Heart left ventricle (tissue), 16 donors: ENCODE measurements around the gene PXYLP1. TPM values are rescaled to one million over a fixed set of nuclear protein-coding genes. Genes with fewer than 3 reads are reported as not detected.

Source experiments
- ATAC-seq, 4 donors: fragments of 200-7000 bp; cut with Tn5 transposase; one replicate each; pipeline ENCODE4 v1.9.1; 2020 to 2022; ENCODE audit warnings: moderate library complexity in 4 of 4, mild to moderate bottlenecking in 3 of 4, moderate number of reproducible peaks in 1 of 4
- DNase-seq, 5 donors: peaks; one replicate each; pipeline ENCODE4 v3.0.0-alpha.2; 2020
- H3K27ac ChIP-seq, 12 donors: fragments of 200-600 bp; sonication (generic) in 4 of 12; one replicate each; pipeline versions ENCODE4 v1.5.0 to v1.8.0; 2016 to 2022; ENCODE audit warnings: mild to moderate bottlenecking in 2 of 12
- H3K27me3 ChIP-seq, 9 donors: fragments of 200-600 bp; sonication (generic) in 2 of 9; one replicate each; pipeline versions ENCODE4 v1.5.1 to v1.8.0; 2016 to 2022; ENCODE audit warnings: mild to moderate bottlenecking in 3 of 9
- H3K36me3 ChIP-seq, 9 donors: fragments of 200-600 bp; sonication (generic) in 2 of 9; one replicate each; pipeline versions ENCODE4 v1.5.0 to v1.8.0; 2018 to 2022; ENCODE audit warnings: mild to moderate bottlenecking in 2 of 9
- H3K4me1 ChIP-seq, 12 donors: fragments of 200-600 bp; sonication (generic) in 4 of 12; one replicate each; pipeline versions ENCODE4 v1.5.0 to v1.8.0; 2016 to 2022; ENCODE audit warnings: mild to moderate bottlenecking in 3 of 12
- H3K4me3 ChIP-seq, 12 donors: fragments of 200-600 bp; sonication (generic) in 4 of 12; one replicate each; pipeline versions ENCODE4 v1.5.0 to v1.8.0; 2017 to 2022; ENCODE audit warnings: mild to moderate bottlenecking in 9 of 12, moderate library complexity in 4 of 12
- H3K9me3 ChIP-seq, 12 donors: fragments of 200-600 bp; sonication (generic) in 4 of 12; one replicate each; pipeline versions ENCODE4 v1.5.0 to v1.8.0; 2016 to 2022; ENCODE audit warnings: mild to moderate bottlenecking in 1 of 12
- POLR2A ChIP-seq, 2 donors: fragments of 450-650 bp; IDR thresholded peaks; one replicate each; pipeline ENCODE4 v1.6.1; 2017; ENCODE audit warnings: antibody characterized with exemption in 2 of 2, mild to moderate bottlenecking in 2 of 2, moderate library complexity in 2 of 2
- WGBS, 4 donors: extraction: QIAGEN DNeasy Blood & Tissue Kit in 2 of 4; methylation state at CpG; one replicate each; pipeline versions ENCODE4 v1.1.5 to v1.1.7; 2013 to 2018; 5-methylcytosine and 5-hydroxymethylcytosine counted together
- intact Hi-C, 10 donors: fragments of 100-400 bp; cut with DNase I; formaldehyde crosslinking; loops; one replicate each; pipeline versions ENCODE4 v1.11.1 to v1.14.2; 2022
- polyA plus RNA-seq, 2 donors: library from polyadenylated mRNA; stranded (reverse); fragments of 200-250 nt; gene quantifications; one replicate each; pipeline ENCODE4 v1.2.3, GENCODE V29; 2013
- total RNA-seq, 9 donors: library from RNA; depleted of rRNA in 2 of 9; stranded (reverse); fragments of >200 nt in 2 of 9; fragmentation: NEBNext Ultra II Directional in 3 of 9; extraction: Animal tissue kit (Norgen Biotek cat#: 25700) in 3 of 9; gene quantifications; one replicate each; pipeline versions ENCODE4 v1.1.0 to v1.2.4, GENCODE V29; 2016 to 2023
- TF ChIP-seq, protein P1 (sequence below), 12 donors: fragments of 200-600 bp; sonication (generic) in 4 of 12; IDR thresholded peaks; one replicate each; pipeline versions ENCODE4 v1.5.0 to v1.8.0; 2018 to 2022; ENCODE audit warnings: antibody characterized with exemption in 12 of 12, mild to moderate bottlenecking in 5 of 12
- donor health status: ischemic (EF 13 %, LVEDD 7.1; RV severe dilation, severe dysfunction).
- donor health status: healthy with polysubstance abuse.
- donor health status: DM: no; HTN: yes; CAD: no.
- donor health status: DM: no; HTN: no; CAD: no.
- donor health status: ischemic (EF 25% LVEDD 6.9; RV normal size, moderate dysfunction).
- donor health status: ischemic (EF 25% LVEDD 5.7; RV mildly dilated, moderate dysfunction).
- donor health status: healthy.
- donor health status: DM: yes; HTN: yes; CAD: no.
- donor health status: ischemic (EF 35%, LVEDD 5.7; RV mildly dilated, moderate dysfunction).
- donor health status: nonischemic (EF 11% LVEDD 7.7; RV severe dilation, severe dysfunction).
- donor health status: DM: yes; HTN: yes; CAD: no.
- donor health status: PGD.
- donor health status: ischemic (EF 29% LVEDD 5.4; RV normal size, mild dysfunction).
- donor health status: nonischemic (EF 23%, LVEDD 6.1; RV moderate dilation, normal function).

The PXYLP1 gene
- total and polyA plus RNA-seq, 11 donors = 7.3 to 30.6 (median 21.2) TPM

DNA sequence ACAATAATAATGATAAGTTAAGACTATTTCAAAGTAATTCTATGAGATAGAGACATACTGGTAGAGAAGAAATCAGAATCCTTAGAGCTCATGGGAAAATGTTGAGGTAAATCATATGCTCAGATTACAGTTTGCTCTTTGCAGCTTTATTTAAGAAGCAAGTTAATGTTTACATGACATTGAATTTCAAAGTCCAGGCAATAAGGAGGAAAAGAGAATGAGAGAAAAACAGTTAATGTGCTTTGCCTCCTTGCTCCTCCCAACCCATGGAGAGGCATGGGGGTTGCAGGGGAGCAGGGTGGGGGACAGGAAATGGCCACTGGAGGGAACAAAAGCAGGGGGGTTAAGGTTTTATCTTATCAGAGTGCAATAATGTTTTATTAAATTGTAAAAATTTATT lies 94.5 kb downstream of the PXYLP1 start:
- TF ChIP-seq, protein P1, sequence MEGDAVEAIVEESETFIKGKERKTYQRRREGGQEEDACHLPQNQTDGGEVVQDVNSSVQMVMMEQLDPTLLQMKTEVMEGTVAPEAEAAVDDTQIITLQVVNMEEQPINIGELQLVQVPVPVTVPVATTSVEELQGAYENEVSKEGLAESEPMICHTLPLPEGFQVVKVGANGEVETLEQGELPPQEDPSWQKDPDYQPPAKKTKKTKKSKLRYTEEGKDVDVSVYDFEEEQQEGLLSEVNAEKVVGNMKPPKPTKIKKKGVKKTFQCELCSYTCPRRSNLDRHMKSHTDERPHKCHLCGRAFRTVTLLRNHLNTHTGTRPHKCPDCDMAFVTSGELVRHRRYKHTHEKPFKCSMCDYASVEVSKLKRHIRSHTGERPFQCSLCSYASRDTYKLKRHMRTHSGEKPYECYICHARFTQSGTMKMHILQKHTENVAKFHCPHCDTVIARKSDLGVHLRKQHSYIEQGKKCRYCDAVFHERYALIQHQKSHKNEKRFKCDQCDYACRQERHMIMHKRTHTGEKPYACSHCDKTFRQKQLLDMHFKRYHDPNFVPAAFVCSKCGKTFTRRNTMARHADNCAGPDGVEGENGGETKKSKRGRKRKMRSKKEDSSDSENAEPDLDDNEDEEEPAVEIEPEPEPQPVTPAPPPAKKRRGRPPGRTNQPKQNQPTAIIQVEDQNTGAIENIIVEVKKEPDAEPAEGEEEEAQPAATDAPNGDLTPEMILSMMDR (IDR thresholded peaks at IDR 0.05) = no peak
- TF ChIP-seq POLR2A (IDR thresholded peaks at IDR 0.05) = no peak
- DNase-seq (no peak), ATAC-seq (no peak)
- Histone ChIP-seq H3K27me3 (no peaks in the 10 kb centered on the region), H3K36me3 (no peaks in the 10 kb centered on the region), H3K9me3 (no peaks in the 10 kb centered on the region), H3K27ac (no peak overlapping the region), H3K4me1 (peaks cover 0 to 11% (median 0%) of the 10 kb centered on the region in 12 donors), H3K4me3 (no peak overlapping the region)
- intact Hi-C loops = no loop called here

DNA sequence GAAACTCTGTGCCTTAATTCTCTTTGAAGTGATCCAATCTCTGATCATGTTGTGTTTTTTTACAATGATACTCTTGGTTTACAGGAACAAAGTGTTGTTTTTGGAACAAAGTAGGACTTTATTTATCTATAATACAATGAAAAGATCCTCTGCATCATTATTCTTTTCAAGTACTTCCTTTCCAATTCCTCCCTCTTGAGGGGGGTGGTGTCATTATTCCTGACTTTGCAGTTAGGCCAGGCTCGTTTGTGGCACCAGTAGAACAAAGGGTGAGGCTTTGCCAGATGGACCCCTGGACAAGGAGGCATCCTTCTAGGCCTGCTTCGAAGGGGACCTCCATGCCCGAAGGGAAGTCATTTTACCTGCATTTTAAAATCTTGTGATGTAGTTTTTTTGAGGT lies 95.0 kb downstream of the PXYLP1 start:
- no peak for DNase-seq
- ATAC-seq = no peak
- H3K9me3 ChIP-seq = no peaks in the 10 kb centered on the region

DNA sequence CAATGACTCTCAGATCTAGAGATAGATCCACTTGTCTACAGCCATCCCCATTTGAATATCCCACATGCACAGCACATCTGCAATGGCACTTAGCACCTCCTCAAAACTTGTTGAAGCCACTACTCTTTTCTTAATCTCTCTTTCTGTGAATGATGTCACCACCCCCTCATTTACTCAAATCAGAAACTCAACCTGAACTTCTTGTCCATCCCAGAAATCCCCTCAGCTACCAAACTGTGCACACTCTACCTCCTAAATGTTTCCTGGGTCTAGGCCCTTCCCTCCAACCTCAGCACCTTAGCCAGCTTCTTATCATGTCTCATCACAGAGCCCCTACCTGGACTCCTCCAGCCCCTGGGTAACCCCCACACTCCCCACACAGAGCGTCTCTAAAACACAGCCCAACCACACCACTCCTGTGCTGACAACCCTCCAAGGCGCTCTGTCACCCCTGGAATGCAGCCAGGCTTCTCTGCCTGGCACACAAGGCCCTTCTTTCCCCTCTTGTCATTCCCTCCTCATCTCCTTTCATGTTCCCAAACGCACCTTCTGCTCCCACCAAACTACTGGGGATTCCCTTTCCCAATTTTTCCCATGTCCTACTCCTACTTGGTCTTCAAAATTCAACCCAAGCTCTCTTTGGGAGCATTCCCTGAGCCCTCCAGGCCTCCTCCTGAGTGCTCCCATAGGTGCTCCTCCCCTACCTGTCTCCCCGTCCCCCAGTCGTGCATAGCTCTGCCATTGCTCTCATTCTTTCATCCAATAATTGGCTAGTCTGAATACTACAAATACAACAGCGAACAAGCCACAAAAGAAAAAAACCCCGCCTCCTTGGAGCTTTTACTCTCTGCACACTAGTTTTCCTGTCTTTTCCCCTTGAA lies 96.9 kb downstream of the PXYLP1 start:
- Histone ChIP-seq H3K9me3 (no peaks in the 10 kb centered on the region), H3K27ac (no peak overlapping the region), H3K4me3 (no peak overlapping the region), H3K27me3 (no peaks in the 10 kb centered on the region), H3K4me1 (peaks cover 0 to 19% (median 7%) of the 10 kb centered on the region in 12 donors), H3K36me3 (no peaks in the 10 kb centered on the region)
- TF ChIP-seq, protein P1 (IDR thresholded peaks at IDR 0.05) = no peak
- no peak for TF ChIP-seq POLR2A (IDR thresholded peaks at IDR 0.05)
- 69 to 80% (median 74%) methylated on average over 7 of the region's 7 CpGs for WGBS, 4 donors
- intact Hi-C loops = no loop called here
- DNase-seq (peak in 2 of 5 donors; percentile 47 to 51), ATAC-seq (no peak)

More for the DNA sequence above, 95.0 kb downstream of the PXYLP1 start:
- no peak overlapping the region for H3K27ac ChIP-seq
- H3K4me1 ChIP-seq = peaks cover 0 to 9% (median under 1%) of the 10 kb centered on the region in 12 donors
- intact Hi-C loops = no loop called here
- TF ChIP-seq, protein P1 (IDR thresholded peaks at IDR 0.05) = no peak
- no peak for TF ChIP-seq POLR2A (IDR thresholded peaks at IDR 0.05)
- H3K36me3 ChIP-seq = no peaks in the 10 kb centered on the region
- H3K27me3 ChIP-seq = no peaks in the 10 kb centered on the region
- WGBS, 4 donors = 65 to 73% (median 66%) methylated on average over 3 of the region's 3 CpGs
- no peak overlapping the region for H3K4me3 ChIP-seq

DNA sequence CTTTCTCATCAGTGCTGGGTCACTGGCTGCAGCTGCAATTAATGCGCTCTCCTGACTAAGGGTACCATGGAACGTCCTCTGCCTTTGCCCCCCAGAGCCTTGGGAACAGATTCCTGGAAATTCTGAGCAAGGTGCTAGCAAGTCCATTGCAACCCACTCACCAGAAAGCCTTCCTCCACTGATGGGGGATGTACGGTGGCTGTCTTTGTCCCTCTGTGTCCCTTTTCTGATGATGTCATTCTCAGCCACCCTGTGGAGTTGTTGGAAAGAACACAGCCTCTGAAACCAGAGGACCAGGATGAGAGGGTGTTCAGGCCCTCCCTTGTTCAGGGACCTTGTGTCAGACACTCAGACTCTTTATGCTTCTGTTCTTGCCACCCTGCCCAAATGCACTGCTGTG lies 98.6 kb downstream of the PXYLP1 start:
- Histone ChIP-seq H3K4me1 (peaks cover 0 to 19% (median 7%) of the 10 kb centered on the region in 12 donors), H3K4me3 (no peak overlapping the region), H3K27me3 (no peaks in the 10 kb centered on the region), H3K27ac (peak overlapping the region in 1 of 12 donors; percentile 43), H3K36me3 (no peaks in the 10 kb centered on the region), H3K9me3 (no peaks in the 10 kb centered on the region)
- whole genome bisulfite sequencing, 4 donors = 89 to 94% (median 93%) methylated on average over 3 of the region's 3 CpGs
- no peak for ATAC-seq
- intact Hi-C loops = no loop called here
- TF ChIP-seq, protein P1 (IDR thresholded peaks at IDR 0.05) = no peak
- no peak for TF ChIP-seq POLR2A (IDR thresholded peaks at IDR 0.05)
- no peak for DNase-seq
